B cell (primary cell): Measurements from ENCODE around the gene ERG. TPM values are rescaled to one million over a fixed set of nuclear protein-coding genes. Genes with fewer than 3 reads are reported as not detected.

Experiments
- ATAC-seq: fragments of 200-7000 bp; cut with Tn5 transposase; one replicate; pipeline ENCODE4 v1.10.0; 2021; ENCODE audit warnings: low read depth, mild to moderate bottlenecking, moderate number of reproducible peaks, moderate library complexity
- CTCF ChIA-PET: fragments of 350-600 bp; sonication (Branson Sonifier 250); formaldehyde crosslinking; loops from one replicate; lab custom pipeline; 2021; ENCODE audit warnings: antibody characterized with exemption, inconsistent platforms; lab: Charles Lee
- POLR2A ChIA-PET: fragments of 350-600 bp; sonication (Branson Sonifier 250); formaldehyde crosslinking; loops from one replicate; lab custom pipeline; 2021; ENCODE audit warnings: antibody characterized with exemption; lab: Charles Lee
- DNase-seq: peaks from one replicate; pipeline ENCODE4 v3.0.0; 2013
- H2AFZ ChIP-seq: 2 replicates; pipeline ENCODE4 v1.6.1; 2012; ENCODE audit warnings: mild to moderate bottlenecking, low read depth, low read length; ENCODE audit not compliant: insufficient read depth, poor library complexity, severe bottlenecking
- H3K27ac ChIP-seq, 2 donors: 1 replicate in 1 of 2; 2 replicates in 1 of 2; pipeline ENCODE4 v1.5.1; 2012 to 2013; ENCODE audit warnings: low read length in 2 of 2, mild to moderate bottlenecking in 2 of 2, moderate library complexity in 1 of 2
- H3K27me3 ChIP-seq, 4 experiments: fragments of 200-600 bp in 1 of 4; sonication (generic) in 1 of 4; replicated peaks in 1 of 4; 1 replicate in 2 of 4; 2 replicates in 2 of 4; pipeline versions ENCODE4 v1.6.1 to v1.7.0; 2013 to 2016; ENCODE audit warnings: low read length in 3 of 4, mild to moderate bottlenecking in 2 of 4, mixed read lengths in 1 of 4, moderate library complexity in 1 of 4; ENCODE audit not compliant: insufficient read depth in 4 of 4, control insufficient read depth in 3 of 4; ENCODE audit errors: control extremely low read depth in 1 of 4
- H3K36me3 ChIP-seq, 2 experiments: replicated peaks in 1 of 2; 1 replicate in 1 of 2; 2 replicates in 1 of 2; pipeline versions ENCODE4 v1.6.1 to v1.7.1; 2013; ENCODE audit warnings: low read length in 1 of 2; ENCODE audit not compliant: insufficient read depth in 2 of 2, control insufficient read depth in 1 of 2; ENCODE audit errors: control extremely low read depth in 1 of 2, extremely low read depth in 1 of 2
- H3K4me1 ChIP-seq, 2 donors: fragments of 200-600 bp in 1 of 2; sonication (generic) in 1 of 2; 1 replicate in 1 of 2; 2 replicates in 1 of 2; pipeline versions ENCODE4 v1.5.1 to v1.6.1; 2013 to 2017; ENCODE audit warnings: low read length in 2 of 2; ENCODE audit not compliant: control insufficient read depth in 2 of 2, insufficient read depth in 2 of 2
- H3K4me2 ChIP-seq: replicated peaks from 2 replicates; pipeline ENCODE3; 2012; ENCODE audit warnings: mild to moderate bottlenecking, low read depth, low read length; ENCODE audit not compliant: poor library complexity, severe bottlenecking
- H3K4me3 ChIP-seq, 5 experiments: fragments of 200-600 bp in 1 of 5; sonication (generic) in 1 of 5; 1 replicate in 3 of 5; 2 replicates in 2 of 5; pipeline versions ENCODE4 v1.5.1 to v1.7.0; 2011 to 2016; ENCODE audit warnings: low read length in 4 of 5, mild to moderate bottlenecking in 4 of 5, low read depth in 2 of 5, control low read depth in 1 of 5, moderate library complexity in 1 of 5; ENCODE audit not compliant: insufficient read depth in 1 of 5; ENCODE audit errors: control extremely low read depth in 1 of 5, extremely low read depth in 1 of 5
- H3K79me2 ChIP-seq: fragments of 200-600 bp; sonication (generic); one replicate; pipeline ENCODE4 v1.6.0; 2016; ENCODE audit warnings: low read length; ENCODE audit not compliant: control insufficient read depth, insufficient read depth
- H3K9ac ChIP-seq: fragments of 200-600 bp; sonication (generic); 2 replicates; pipeline ENCODE4 v1.6.1; 2017; ENCODE audit warnings: mild to moderate bottlenecking, low read length, moderate library complexity
- H3K9me3 ChIP-seq, 3 donors: one replicate each; pipeline versions ENCODE4 v1.6.1 to v1.7.1; 2013; ENCODE audit warnings: low read length in 2 of 3; ENCODE audit not compliant: control insufficient read depth in 2 of 3, insufficient read depth in 1 of 3; ENCODE audit errors: control extremely low read depth in 1 of 3
- H4K20me1 ChIP-seq: 2 replicates; pipeline ENCODE4 v1.6.0; 2012; ENCODE audit warnings: mild to moderate bottlenecking, low read length; ENCODE audit not compliant: insufficient read depth, control insufficient read depth, poor library complexity, severe bottlenecking
- H3K27ac Mint-ChIP-seq: one replicate; pipeline ENCODE4 v1.8.0; 2021; ENCODE audit warnings: mixed read lengths
- H3K27me3 Mint-ChIP-seq: one replicate; pipeline ENCODE4 v1.8.0; 2021; ENCODE audit warnings: mixed read lengths
- H3K4me1 Mint-ChIP-seq: one replicate; pipeline ENCODE4 v1.8.0; 2021; ENCODE audit warnings: mixed read lengths
- H3K4me3 Mint-ChIP-seq: one replicate; pipeline ENCODE4 v1.8.0; 2021; ENCODE audit warnings: mixed read lengths
- H3K9me3 Mint-ChIP-seq: one replicate; pipeline ENCODE4 v1.8.0; 2022; ENCODE audit warnings: mixed read lengths; ENCODE audit not compliant: insufficient read depth
- EZH2 ChIP-seq: IDR thresholded peaks from 2 replicates; pipeline ENCODE4 v1.6.1; 2012; ENCODE audit warnings: borderline replicate concordance, low read depth, mild to moderate bottlenecking, moderate library complexity, low read length; ENCODE audit not compliant: insufficient read depth, poor library complexity, severe bottlenecking
- WGBS: methylation state at CpG from one replicate; pipeline ENCODE4 v1.1.5; 2013; ENCODE audit warnings: missing lambda C conversion rate; ENCODE audit not compliant: insufficient coverage; 5-methylcytosine and 5-hydroxymethylcytosine counted together
- intact Hi-C: fragments of 100-400 bp; cut with micrococcal nuclease; formaldehyde crosslinking; loops from one replicate; pipeline ENCODE4 v1.10.0; 2022
- polyA plus RNA-seq: library from polyadenylated mRNA; depleted of rRNA; stranded (reverse); fragments of >200 nt; gene quantifications from 2 replicates; pipeline ENCODE4 v1.2.3, GENCODE V29; 2012
- total RNA-seq, 2 donors: library from RNA; stranded (reverse); fragments of 120-200 nt in 1 of 2; gene quantifications; 1 replicate in 1 of 2; 2 replicates in 1 of 2; pipeline versions ENCODE4 v1.2.3 to v1.2.4, GENCODE V29; 2013 to 2022
- TF ChIP-seq, protein P1 (sequence below): fragments of 200-600 bp; IDR thresholded peaks from one replicate; pipeline ENCODE4 v1.8.0; 2022; ENCODE audit warnings: antibody characterized with exemption, mild to moderate bottlenecking

ERG gene
- total and polyA plus RNA-seq, 2 donors (not counting 1 experiment from before 2014, with no cell fraction given) = 0.17 TPM; not detected in 1

- H3K4me1 Mint-ChIP-seq = no peaks in the 10 kb centered on the region
- Histone ChIP-seq H3K4me2 (no peak overlapping the region), H3K36me3 (no peaks in the 10 kb centered on the region), H3K27me3 (no peaks in the 10 kb centered on the region), H2AFZ (no peak overlapping the region), H3K4me3 (no peak overlapping the region), H3K9me3 (no peaks in the 10 kb centered on the region), H3K9ac (no peak overlapping the region), H3K4me1 (no peaks in the 10 kb centered on the region), H3K79me2 (no peaks in the 10 kb centered on the region), H3K27ac (no peak overlapping the region), H4K20me1 (no peaks in the 10 kb centered on the region)
- intact Hi-C loops = no loop called here
- CTCF ChIA-PET = no interaction called here
- no peaks in the 10 kb centered on the region for H3K27me3 Mint-ChIP-seq
- ATAC-seq (no peak), DNase-seq (no peak)
- 83% methylated on average over 2 of the region's 6 CpGs for WGBS
- H3K4me3 Mint-ChIP-seq = no peak overlapping the region
- no peaks in the 10 kb centered on the region for H3K9me3 Mint-ChIP-seq
- POLR2A ChIA-PET = no interaction called here
- H3K27ac Mint-ChIP-seq = no peak overlapping the region
- TF ChIP-seq, protein P1, sequence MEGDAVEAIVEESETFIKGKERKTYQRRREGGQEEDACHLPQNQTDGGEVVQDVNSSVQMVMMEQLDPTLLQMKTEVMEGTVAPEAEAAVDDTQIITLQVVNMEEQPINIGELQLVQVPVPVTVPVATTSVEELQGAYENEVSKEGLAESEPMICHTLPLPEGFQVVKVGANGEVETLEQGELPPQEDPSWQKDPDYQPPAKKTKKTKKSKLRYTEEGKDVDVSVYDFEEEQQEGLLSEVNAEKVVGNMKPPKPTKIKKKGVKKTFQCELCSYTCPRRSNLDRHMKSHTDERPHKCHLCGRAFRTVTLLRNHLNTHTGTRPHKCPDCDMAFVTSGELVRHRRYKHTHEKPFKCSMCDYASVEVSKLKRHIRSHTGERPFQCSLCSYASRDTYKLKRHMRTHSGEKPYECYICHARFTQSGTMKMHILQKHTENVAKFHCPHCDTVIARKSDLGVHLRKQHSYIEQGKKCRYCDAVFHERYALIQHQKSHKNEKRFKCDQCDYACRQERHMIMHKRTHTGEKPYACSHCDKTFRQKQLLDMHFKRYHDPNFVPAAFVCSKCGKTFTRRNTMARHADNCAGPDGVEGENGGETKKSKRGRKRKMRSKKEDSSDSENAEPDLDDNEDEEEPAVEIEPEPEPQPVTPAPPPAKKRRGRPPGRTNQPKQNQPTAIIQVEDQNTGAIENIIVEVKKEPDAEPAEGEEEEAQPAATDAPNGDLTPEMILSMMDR = no peak
- no peak for TF ChIP-seq EZH2
Measured at GRCh38 chr21:38395581-38395980, 102.7 kb downstream of the ERG start.

- no peak overlapping the region for H3K9ac ChIP-seq
- H4K20me1 ChIP-seq = no peaks in the 10 kb centered on the region
- H3K4me1 ChIP-seq = no peaks in the 10 kb centered on the region
- CTCF ChIA-PET = no interaction called here
- no peaks in the 10 kb centered on the region for H3K27me3 Mint-ChIP-seq
- intact Hi-C loops = no loop called here
- no peak overlapping the region for H2AFZ ChIP-seq
- POLR2A ChIA-PET = no interaction called here
- no peak overlapping the region for H3K4me3 Mint-ChIP-seq
- H3K4me1 Mint-ChIP-seq = no peaks in the 10 kb centered on the region
- no peak for DNase-seq
- H3K4me2 ChIP-seq = no peak overlapping the region
- ATAC-seq = no peak
- no peaks in the 10 kb centered on the region for H3K9me3 ChIP-seq
- H3K4me3 ChIP-seq = no peak overlapping the region
- H3K36me3 ChIP-seq = no peaks in the 10 kb centered on the region
- no peaks in the 10 kb centered on the region for H3K27me3 ChIP-seq
- no peak overlapping the region for H3K27ac ChIP-seq
- H3K27ac Mint-ChIP-seq = no peak overlapping the region
- WGBS = no CpG with 5 or more reads among the region's 1 CpG
- H3K79me2 ChIP-seq = no peaks in the 10 kb centered on the region
- no peaks in the 10 kb centered on the region for H3K9me3 Mint-ChIP-seq
- TF ChIP-seq EZH2 = no peak
- TF ChIP-seq, protein P1 = no peak
Measured at GRCh38 chr21:38392661-38393060, 105.6 kb downstream of the ERG start.
